ENCODE measurements around the gene GPC5. TPM values are rescaled to one million over a fixed set of nuclear protein-coding genes. Genes with fewer than 3 reads are reported as not detected.

The GPC5 gene
- total and polyA plus RNA-seq, 9 of the 15 experiments (the other 6 are each of a cell fraction or from before 2014, with no cell fraction given), result 0.18 to 0.27 TPM; not detected in 7

- no peak overlapping the region for H3K27ac ChIP-seq (ENCODE audit: extremely low read depth, low read depth, low read length)
- DNase-seq (ENCODE audit: extremely low read depth in 1 of 4, low spot score in 3 of 4), result no peak
- H3K4me3 ChIP-seq, result no peak overlapping the region
- POLR2A ChIA-PET, result interaction anchor here (0.7 kb wide), 1 partner anchor 12 kb away, joined by 3 read pairs; no protein-coding TSS in a partner anchor
- H3K79me2 ChIP-seq (ENCODE audit: control insufficient read depth, insufficient read depth, low read length), result no peaks in the 10 kb centered on the region
- H2AFZ ChIP-seq (ENCODE audit: low read depth, low read length), result no peak overlapping the region
- H4K20me1 ChIP-seq (replicated peaks; ENCODE audit: control insufficient read depth, insufficient read depth, low read length), result no peaks in the 10 kb centered on the region
- no peaks in the 10 kb centered on the region for H3K27me3 ChIP-seq (ENCODE audit: control insufficient read depth in 2 of 2, insufficient read depth in 2 of 2, low read length in 2 of 2)
- H3K4me1 ChIP-seq (replicated peaks in 1 of 2; ENCODE audit: control insufficient read depth in 2 of 2, insufficient read depth in 2 of 2, low read length in 2 of 2), result no peaks in the 10 kb centered on the region
- no peaks in the 10 kb centered on the region for H3K9me1 ChIP-seq (ENCODE audit: control insufficient read depth, insufficient read depth, low read length)
- no peak overlapping the region for H3K4me2 ChIP-seq (ENCODE audit: insufficient read depth, low read length)
- in situ Hi-C loops (cut with MboI), result no loop called here
- no peaks in the 10 kb centered on the region for H3K9me3 ChIP-seq (replicated peaks; ENCODE audit: control insufficient read depth, insufficient read depth, low read depth, low read length)
- FAIRE-seq, result no peak
- no peak for ATAC-seq
- no peak for TF ChIP-seq ZBTB17 (CRISPR knock-in tag; IDR thresholded peaks at IDR 0.05)
- no peak for TF ChIP-seq SRSF3 (IDR thresholded peaks at IDR 0.05; ENCODE audit: insufficient read depth, low read length)
- no peak for TF ChIP-seq ZNF507 (tag; conservative IDR thresholded peaks at IDR 0.05)
- no peak for TF ChIP-seq SIN3B (IDR thresholded peaks at IDR 0.05; ENCODE audit: low read depth)
- TF ChIP-seq CC2D1A (IDR thresholded peaks at IDR 0.05), result no peak
- TF ChIP-seq FOXA3 (CRISPR knock-in tag; conservative IDR thresholded peaks at IDR 0.05 in 1 of 2, IDR thresholded peaks at IDR 0.05 in 1 of 2), result no peak
- no peak for TF ChIP-seq COPS2 (conservative IDR thresholded peaks at IDR 0.05)
- no peak for TF ChIP-seq CHAMP1 (IDR thresholded peaks at IDR 0.05)
- no peaks in the 10 kb centered on the region for H3K36me3 ChIP-seq (ENCODE audit: control insufficient read depth, insufficient read depth, low read length)
- no peak overlapping the region for H3K9ac ChIP-seq (ENCODE audit: insufficient read depth in 1 of 2, low read depth in 2 of 2, low read length in 2 of 2)
- WGBS (ENCODE audit: insufficient coverage, low coverage, missing lambda C conversion rate), result 0% methylated on average over 3 of the region's 3 CpGs
- no TSS peak for BruUV-seq (replicated peaks)
- CTCF ChIA-PET (ENCODE audit: low intra/inter-chr PET ratio), result no interaction called here
- intact Hi-C loops (cut with micrococcal nuclease), result no loop called here
These were observed 1082.0 kb downstream of the GPC5 start for GRCh38 chr13:92480387-92480786.
